Motor neuron (in vitro differentiated cells): ENCODE data around the gene ZNF516. TPM values are rescaled to one million over a fixed set of nuclear protein-coding genes. Genes with fewer than 3 reads are reported as not detected.

Experiments
- ATAC-seq, 8 experiments: fragments of 200-7000 bp; cut with Tn5 transposase; replicated peaks in 6 of 8; 2 replicates each; pipeline ENCODE4 v1.8.0; 2021; ENCODE audit warnings: mild to moderate bottlenecking in 8 of 8, moderate library complexity in 8 of 8
- H3K27ac ChIP-seq, 2 donors: fragments of 250-450 bp; sonication (Bioruptor Pico); 2 replicates each; pipeline ENCODE4 v1.9.0; 2021; ENCODE audit warnings: antibody characterized with exemption in 2 of 2, mild to moderate bottlenecking in 2 of 2, moderate library complexity in 1 of 2
- H3K4me1 ChIP-seq, 2 donors: fragments of 250-450 bp; sonication (Bioruptor Pico); replicated peaks in 1 of 2; 2 replicates each; pipeline ENCODE4 v1.6.1; 2021; ENCODE audit warnings: antibody characterized with exemption in 2 of 2, mild to moderate bottlenecking in 2 of 2, moderate library complexity in 1 of 2
- H3K4me3 ChIP-seq, 5 donors: fragments of 250-450 bp; sonication (Bioruptor Pico); 2 replicates each; pipeline ENCODE4 v1.9.0; 2021; ENCODE audit warnings: antibody characterized with exemption in 5 of 5, mild to moderate bottlenecking in 5 of 5, moderate library complexity in 4 of 5
- WGBS, 10 experiments: fragments of 450-650 bp; shearing (Covaris generic); methylation state at CpG; one replicate each; pipeline ENCODE4 v1.0.0; 2022; 5-methylcytosine and 5-hydroxymethylcytosine counted together
- in situ Hi-C, 9 experiments: fragments of 400-800 bp; cut with MboI; loops; one replicate each; pipeline ENCODE4 v1.15.0; 2021; ENCODE audit warnings: low sequenced_read_pairs in 9 of 9, low pct_unique_long_range_greater_than_20kb in 2 of 9; ENCODE audit not compliant: unreplicated experiment in 9 of 9
- total RNA-seq, 8 experiments: library from RNA; unstranded; fragments of 300-600 nt; gene quantifications; 2 replicates each; pipeline versions ENCODE4 v1.2.3 to v1.2.4, GENCODE V29; 2022

The ZNF516 gene
- total RNA-seq, 8 experiments from 2014 or later: 13.0 to 64.2 (median 33.1) TPM

DNA sequence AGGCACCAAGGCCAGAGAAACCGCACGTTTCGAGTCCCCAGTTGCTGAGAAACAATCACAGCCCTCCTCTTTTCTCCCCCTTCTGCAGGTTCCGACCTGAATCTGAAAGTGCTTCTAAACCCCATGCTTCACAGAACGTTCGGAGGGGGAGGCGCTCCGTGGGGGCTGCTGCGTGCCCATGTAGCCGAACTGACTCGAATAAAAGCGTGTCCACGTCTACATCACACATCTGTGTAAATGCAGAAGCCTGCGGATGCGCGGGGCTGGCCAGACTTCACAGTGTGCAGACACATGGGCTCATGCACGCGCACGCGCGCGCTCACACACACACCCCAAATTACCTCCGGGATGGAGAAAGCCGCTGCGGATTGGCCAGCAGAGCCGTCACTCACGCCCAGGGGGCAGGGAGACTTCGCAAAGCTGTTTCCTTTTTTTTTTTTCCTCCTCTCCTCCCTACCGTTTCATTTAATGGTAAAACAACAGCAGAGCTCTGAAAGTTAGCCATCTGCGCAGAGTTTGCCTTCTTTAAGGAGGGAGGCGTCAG lies 2.3 kb downstream of the ZNF516 start:
- Histone ChIP-seq H3K27ac (peak overlapping the region; percentile 84 to 91), H3K4me1 (peaks cover 14 to 36% of the 10 kb centered on the region in 2 donors), H3K4me3 (peak overlapping the region; percentile 42 to 86 (median 64))
- 0% methylated on average over 2 to 6 of the region's 31 CpGs; no CpG with 5 or more reads in 3 of the 10 experiments for WGBS, 10 experiments
- in situ Hi-C loops: loop anchor here in 1 of 9 experiments (25.0 kb wide), 1 partner anchor 195 kb away; no protein-coding TSS in a partner anchor
- peak; percentile 54 to 66 (median 58) for ATAC-seq

DNA sequence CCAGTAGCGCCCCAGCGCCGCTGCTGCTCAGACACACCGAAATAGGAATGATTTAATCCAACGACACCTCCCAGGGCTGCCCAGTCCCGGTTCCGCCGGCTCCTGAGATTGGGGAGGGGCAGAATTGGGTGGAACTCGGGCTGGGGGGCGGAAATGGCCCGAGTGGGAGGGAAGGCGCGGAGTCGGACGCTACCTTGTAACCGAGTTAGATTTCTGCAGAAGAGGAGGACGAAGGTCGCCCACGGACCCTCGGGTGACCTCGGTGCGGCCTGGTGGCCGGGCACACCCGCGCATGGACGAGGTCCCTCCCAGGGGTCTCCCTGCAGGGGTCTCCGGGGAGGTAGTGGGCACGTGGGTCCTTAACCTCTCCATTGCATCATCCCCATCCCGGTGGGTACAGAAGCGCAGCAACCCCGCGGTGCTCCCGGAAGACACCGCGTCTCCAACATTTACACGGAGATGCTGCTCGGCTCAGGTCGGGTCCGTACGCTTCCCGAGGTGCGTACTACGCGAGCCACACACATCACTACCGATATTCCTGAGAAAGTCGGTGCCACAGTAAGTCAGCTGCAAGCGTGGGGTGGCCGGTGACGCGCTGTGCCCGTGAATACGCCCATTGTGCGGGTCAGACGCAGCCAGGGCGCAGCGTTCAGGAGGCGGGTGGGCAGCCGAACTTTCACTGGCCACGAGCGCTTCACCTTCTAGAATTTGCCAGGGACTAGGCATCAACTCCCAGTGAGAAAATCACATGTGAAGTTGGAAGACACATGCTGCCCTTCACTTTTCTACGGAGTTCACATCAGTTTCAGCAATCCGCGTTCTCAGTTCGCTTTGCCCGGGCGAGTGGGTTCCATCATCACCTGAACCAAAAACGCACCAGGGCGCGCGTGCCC lies 3.0 kb downstream of the ZNF516 start:
- in situ Hi-C loops: loop anchor here in 1 of 9 experiments (25.0 kb wide), 1 partner anchor 195 kb away; no protein-coding TSS in a partner anchor
- Histone ChIP-seq H3K4me1 (peaks cover 15 to 37% of the 10 kb centered on the region in 2 donors), H3K4me3 (peak overlapping the region; percentile 42 to 86 (median 64)), H3K27ac (peak overlapping the region; percentile 84 to 90)
- 0 to 1% (median 0%) methylated on average over 1 to 30 of the region's 70 CpGs; no CpG with 5 or more reads in 3 of the 10 experiments for whole genome bisulfite sequencing, 10 experiments
- ATAC-seq: peak; percentile 3 to 49 (median 24)

DNA sequence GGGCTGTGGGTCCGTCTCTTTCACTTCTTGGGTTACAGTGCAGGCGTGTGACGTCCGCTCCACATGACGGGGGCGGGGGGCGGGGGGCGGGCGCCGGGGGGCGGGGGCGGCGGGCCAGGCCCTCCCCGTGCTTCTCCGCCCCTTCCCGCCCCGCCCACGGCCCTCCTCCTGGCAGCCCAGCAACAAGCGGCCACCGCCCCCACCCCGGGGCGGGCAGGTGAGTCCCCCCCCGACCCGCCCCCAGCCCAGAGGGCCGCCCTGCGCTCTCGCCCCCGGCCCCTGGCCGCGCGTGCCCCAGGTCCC lies 3.6 kb downstream of the ZNF516 start:
- peak overlapping the region; percentile 84 to 90 for H3K27ac ChIP-seq
- ATAC-seq: peak; percentile 1 to 34 (median 8)
- WGBS, 10 experiments: no CpG with 5 or more reads among the region's 31 CpGs
- in situ Hi-C loops: loop anchor here in 1 of 9 experiments (25.0 kb wide), 1 partner anchor 196 kb away; no protein-coding TSS in a partner anchor
- H3K4me3 ChIP-seq: peak overlapping the region; percentile 42 to 86 (median 64)
- H3K4me1 ChIP-seq: peaks cover 18 to 37% of the 10 kb centered on the region in 2 donors

DNA sequence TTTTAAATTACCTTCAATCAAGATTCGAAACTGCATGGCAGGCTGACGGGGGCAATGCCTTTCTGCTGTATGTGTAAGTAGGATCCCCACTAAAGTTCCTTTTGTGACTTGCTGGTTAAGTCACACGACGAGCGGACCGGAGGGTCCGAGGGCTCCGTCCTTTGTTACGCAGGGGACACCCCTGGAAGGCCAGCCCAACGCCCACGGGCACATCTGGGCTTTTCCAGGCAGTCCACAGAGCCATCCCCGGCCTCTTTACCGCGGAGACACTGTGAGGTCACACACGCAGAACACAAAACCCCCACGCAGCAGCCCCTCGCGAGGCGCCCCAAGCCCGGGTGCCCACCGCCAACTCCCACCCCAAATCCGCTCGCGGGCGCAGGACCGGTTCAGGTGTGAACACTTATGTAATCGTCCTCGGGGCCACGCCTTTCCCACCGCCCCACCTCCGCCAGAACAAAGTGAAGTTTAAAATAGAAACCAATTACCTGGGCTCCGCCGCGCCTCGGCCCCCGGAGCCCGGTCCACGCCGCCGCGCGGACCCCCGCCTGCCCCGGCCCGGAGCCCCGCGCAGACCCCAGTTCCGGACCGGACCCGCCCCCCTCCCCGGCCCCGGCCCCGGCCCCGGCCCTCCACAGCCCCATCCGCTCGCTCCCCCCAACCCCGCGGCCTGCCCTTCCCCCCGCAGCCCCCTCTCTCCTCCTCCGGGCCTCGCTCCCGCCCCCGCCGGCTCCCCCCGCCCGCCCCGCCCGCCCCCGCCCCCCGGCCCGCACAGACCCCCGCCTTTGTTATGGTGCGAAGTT lies 4.2 kb downstream of the ZNF516 start:
- H3K4me1 ChIP-seq: peaks cover 23 to 43% of the 10 kb centered on the region in 2 donors
- WGBS, 10 experiments: 0 to 40% (median 2%) methylated on average over 1 to 14 of the region's 73 CpGs; no CpG with 5 or more reads in 3 of the 10 experiments
- peak overlapping the region; percentile 42 to 86 (median 64) for H3K4me3 ChIP-seq
- in situ Hi-C loops: loop anchor here in 1 of 9 experiments (25.0 kb wide), 1 partner anchor 196 kb away; no protein-coding TSS in a partner anchor
- no peak for ATAC-seq
- H3K27ac ChIP-seq: peak overlapping the region; percentile 67 to 76

DNA sequence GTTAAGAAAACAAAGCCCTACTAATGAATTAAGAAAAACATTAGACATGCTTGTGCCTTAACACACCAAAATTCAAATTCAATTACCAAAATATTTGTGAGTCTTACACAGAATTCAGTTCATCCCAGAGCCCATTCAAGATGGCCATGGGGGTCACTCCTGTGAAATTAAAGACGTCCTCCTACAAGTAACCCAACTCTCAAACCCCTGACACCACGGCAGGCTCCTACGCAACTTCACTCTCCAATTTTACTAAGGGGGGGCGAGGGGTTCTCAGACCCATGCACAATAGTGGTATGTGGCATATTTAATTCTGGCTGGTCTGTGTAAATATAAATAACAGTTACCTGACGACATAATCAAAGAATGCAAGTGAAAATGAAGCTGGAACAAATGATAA lies 5.0 kb downstream of the ZNF516 start:
- Histone ChIP-seq H3K4me1 (peaks cover 29 to 49% of the 10 kb centered on the region in 2 donors), H3K27ac (no peak overlapping the region), H3K4me3 (peak overlapping the region; percentile 42 to 86 (median 64))
- in situ Hi-C loops: loop anchor here in 1 of 9 experiments (25.0 kb wide), 1 partner anchor 197 kb away; no protein-coding TSS in a partner anchor
- no peak for ATAC-seq
- WGBS, 10 experiments: 17 to 75% (median 39%) methylated on average over 1 to 5 of the region's 5 CpGs; no CpG with 5 or more reads in 2 of the 10 experiments

DNA sequence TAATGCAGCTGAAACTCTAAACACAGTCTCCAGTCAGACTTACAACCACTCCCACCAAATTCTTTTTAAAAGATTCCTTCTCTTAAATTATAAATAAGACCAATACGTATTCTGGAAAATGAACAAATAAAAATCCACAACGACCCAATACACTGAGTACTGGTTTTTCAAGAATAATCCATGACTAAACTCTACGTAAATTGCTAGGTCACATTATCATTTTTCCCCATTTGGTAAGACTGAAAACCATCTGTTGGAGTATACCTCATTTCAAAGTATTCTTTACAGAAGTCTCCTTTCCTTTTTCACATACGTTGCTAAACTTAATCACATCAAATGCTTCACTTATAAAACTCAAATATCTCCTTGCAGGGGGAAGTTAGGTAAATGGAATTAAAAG lies 6.0 kb downstream of the ZNF516 start:
- Histone ChIP-seq H3K27ac (no peak overlapping the region), H3K4me1 (peaks cover 30 to 59% of the 10 kb centered on the region in 2 donors), H3K4me3 (peak overlapping the region in 4 of 5 donors; percentile 11 to 86 (median 61))
- no peak for ATAC-seq
- in situ Hi-C loops: loop anchor here in 1 of 9 experiments (25.0 kb wide), 1 partner anchor 198 kb away; no protein-coding TSS in a partner anchor
- WGBS, 10 experiments: 14 to 83% (median 46%) methylated on average over 1 to 4 of the region's 4 CpGs

DNA sequence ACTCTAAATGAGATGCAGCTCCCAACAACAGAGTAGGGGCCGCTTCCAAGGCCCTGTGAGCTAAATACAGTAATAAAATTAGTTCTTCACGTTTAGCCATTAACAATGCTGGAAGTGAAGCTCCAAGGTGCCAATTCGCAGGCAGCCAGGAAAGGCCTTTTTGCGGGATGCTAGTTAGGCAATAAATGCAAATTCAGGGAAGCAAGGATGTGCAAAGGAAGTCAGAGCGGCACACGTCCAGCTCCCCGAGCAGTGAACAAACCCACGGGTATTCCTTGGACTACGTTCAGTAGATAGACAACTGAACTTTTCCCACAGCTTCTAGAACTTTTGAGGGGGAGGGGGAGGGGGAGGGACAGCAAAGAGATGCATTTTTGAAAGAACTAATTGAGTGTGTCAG lies 6.9 kb downstream of the ZNF516 start:
- 0 to 60% (median 7%) methylated on average over 1 to 7 of the region's 9 CpGs; no CpG with 5 or more reads in 2 of the 10 experiments for WGBS, 10 experiments
- Histone ChIP-seq H3K4me3 (peak overlapping the region; percentile 9 to 86 (median 23)), H3K27ac (no peak overlapping the region), H3K4me1 (peaks cover 30 to 59% of the 10 kb centered on the region in 2 donors)
- in situ Hi-C loops: loop anchor here in 1 of 9 experiments (25.0 kb wide), 1 partner anchor 199 kb away; no protein-coding TSS in a partner anchor
- no peak for ATAC-seq

DNA sequence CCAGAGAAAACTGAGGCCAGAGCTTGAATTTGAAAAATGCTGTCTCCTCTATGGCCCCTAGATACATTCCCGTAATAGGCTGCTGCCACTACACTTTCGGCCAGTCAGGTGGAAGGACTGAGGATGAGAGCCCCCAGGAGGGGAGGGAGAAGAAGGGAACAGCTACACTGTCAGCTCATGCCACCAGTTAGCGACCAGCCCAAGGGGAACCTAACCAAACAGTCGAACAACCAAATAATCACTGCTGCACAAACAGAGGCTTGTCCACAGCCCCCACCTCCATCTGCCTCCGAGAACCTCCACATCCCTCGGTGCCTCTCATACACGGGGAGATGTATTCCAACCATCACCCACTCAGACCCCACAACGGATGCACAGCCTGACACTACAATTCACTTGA lies 7.3 kb downstream of the ZNF516 start:
- peak in 1 of 8 experiments; percentile 9 for ATAC-seq
- H3K4me1 ChIP-seq: peaks cover 30 to 59% of the 10 kb centered on the region in 2 donors
- in situ Hi-C loops: loop anchor here in 1 of 9 experiments (25.0 kb wide), 1 partner anchor 200 kb away; no protein-coding TSS in a partner anchor
- H3K4me3 ChIP-seq: peak overlapping the region; percentile 9 to 23 (median 13)
- WGBS, 10 experiments: 10 to 100% (median 51%) methylated on average over 1 to 7 of the region's 8 CpGs; no CpG with 5 or more reads in 4 of the 10 experiments
- no peak overlapping the region for H3K27ac ChIP-seq

DNA sequence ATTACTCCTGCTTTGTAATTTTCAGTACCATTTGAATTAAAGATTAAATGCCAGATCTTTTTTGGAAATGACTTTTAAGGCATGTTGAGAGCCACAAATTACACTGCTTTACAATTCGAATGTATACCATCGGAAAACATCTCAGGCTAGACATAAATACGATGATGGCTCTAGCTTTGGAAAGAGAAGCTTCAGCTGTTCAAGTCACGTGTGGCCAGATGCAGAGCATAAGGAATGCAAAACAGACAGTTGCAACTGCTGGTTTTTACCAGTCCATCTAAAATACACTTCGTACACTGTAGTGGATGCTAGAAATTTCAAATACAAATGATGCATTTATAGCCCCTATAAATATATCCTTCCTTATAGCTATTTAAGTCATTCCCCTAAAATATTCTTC lies 8.0 kb downstream of the ZNF516 start:
- H3K4me1 ChIP-seq: peaks cover 30 to 59% of the 10 kb centered on the region in 2 donors
- no peak overlapping the region for H3K27ac ChIP-seq
- ATAC-seq: peak in 2 of 8 experiments; percentile 8 to 32
- in situ Hi-C loops: loop anchor here in 1 of 9 experiments (25.0 kb wide), 1 partner anchor 200 kb away; no protein-coding TSS in a partner anchor
- no peak overlapping the region for H3K4me3 ChIP-seq
- 6 to 75% (median 50%) methylated on average over 1 to 5 of the region's 5 CpGs; no CpG with 5 or more reads in 1 of the 10 experiments for WGBS, 10 experiments

DNA sequence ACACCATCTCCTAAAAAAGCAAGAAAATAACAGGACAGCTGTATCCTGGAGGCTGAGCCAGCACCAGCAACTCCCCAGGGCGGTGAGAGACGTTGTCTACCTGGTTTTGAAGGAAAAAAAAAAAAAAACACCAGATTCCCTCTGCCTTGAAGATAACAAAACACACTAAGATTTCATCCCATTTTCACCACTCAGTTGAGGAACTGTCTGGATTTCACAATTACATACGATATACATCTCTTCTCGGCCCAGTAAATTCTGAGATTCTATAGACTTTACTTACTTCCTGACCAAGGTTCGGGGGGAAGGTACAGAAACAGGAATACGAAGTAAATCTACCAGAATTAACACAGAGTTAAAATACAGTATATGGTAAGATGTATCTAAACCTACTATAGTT lies 8.5 kb downstream of the ZNF516 start:
- 5 to 100% (median 86%) methylated on average over 1 to 6 of the region's 6 CpGs; no CpG with 5 or more reads in 1 of the 10 experiments for WGBS, 10 experiments
- in situ Hi-C loops: loop anchor here in 1 of 9 experiments (25.0 kb wide), 1 partner anchor 201 kb away; no protein-coding TSS in a partner anchor
- H3K4me3 ChIP-seq: no peak overlapping the region
- ATAC-seq: peak in 1 of 8 experiments; percentile 1
- no peak overlapping the region for H3K27ac ChIP-seq
- peaks cover 30 to 59% of the 10 kb centered on the region in 2 donors for H3K4me1 ChIP-seq

DNA sequence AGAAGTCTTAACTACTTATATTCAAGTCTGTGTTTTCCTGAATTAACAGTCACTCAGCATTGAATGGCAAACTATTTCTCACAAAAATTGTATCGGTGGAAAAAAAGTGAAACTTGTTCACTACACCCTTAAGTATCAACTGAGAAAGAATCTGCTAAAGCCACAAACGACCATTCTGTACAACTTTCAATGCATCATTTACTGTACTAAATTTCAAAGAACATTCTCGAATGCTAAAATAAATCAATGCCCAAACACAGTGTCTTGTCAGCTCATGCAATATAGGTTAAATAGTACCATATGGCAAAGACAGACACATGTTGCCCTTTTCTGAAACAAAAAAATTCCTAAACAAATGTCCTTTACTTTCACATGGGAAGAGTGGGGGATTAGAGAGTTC lies 9.0 kb downstream of the ZNF516 start:
- peaks cover 30 to 59% of the 10 kb centered on the region in 2 donors for H3K4me1 ChIP-seq
- in situ Hi-C loops: loop anchor here in 1 of 9 experiments (25.0 kb wide), 1 partner anchor 201 kb away; no protein-coding TSS in a partner anchor
- H3K4me3 ChIP-seq: no peak overlapping the region
- H3K27ac ChIP-seq: no peak overlapping the region
- WGBS, 10 experiments: 0 to 74% (median 21%) methylated on average over 2 to 3 of the region's 3 CpGs
- no peak for ATAC-seq
